Amniotic stem cell (primary cell): ENCODE results near the gene DNMT1.

Experiments used
- DNase-seq: peaks from one replicate; lab custom pipeline; 2025; lab: John Stamatoyannopoulos, UW

DNMT1 gene

DNA sequence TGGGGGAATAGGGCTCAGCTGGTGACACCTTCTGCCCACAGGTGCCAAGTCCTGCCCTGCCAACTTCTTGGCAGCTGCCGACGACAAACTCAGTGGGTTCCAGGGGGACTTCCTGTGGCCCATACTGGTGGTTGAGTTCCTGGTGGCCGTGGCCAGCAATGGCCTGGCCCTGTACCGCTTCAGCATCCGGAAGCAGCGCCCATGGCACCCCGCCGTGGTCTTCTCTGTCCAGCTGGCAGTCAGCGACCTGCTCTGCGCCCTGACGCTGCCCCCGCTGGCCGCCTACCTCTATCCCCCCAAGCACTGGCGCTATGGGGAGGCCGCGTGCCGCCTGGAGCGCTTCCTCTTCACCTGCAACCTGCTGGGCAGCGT, 81.2 kb downstream of the DNMT1 start:
- DNase-seq = no peak

GRCh38 chr19:10112895-10113591, 81.7 kb downstream of the DNMT1 start:
- DNase-seq = no peak

- no peak for DNase-seq
Observed at GRCh38 chr19:10112037-10112761, 82.6 kb downstream of the DNMT1 start.

DNA sequence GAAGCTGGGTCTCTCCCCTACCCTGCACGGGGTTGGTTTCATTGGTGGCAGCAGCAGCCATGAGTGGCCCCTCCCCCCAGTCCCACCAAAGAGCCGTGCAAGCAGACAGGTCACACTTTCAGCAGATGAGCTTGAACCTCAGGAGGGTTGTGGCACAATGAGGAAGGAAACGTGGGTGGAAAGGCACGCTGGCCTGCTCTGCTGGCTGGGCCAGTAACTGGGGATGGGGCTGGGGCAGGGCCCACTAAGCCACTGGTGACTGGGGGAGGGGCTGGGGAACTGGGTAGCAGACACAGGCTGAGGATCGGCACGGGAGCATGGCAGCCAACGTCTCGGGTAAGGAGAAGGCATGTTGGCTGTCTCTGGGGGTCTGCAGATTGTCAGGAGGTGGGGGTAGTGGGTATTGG, 83.3 kb downstream of the DNMT1 start, which contains the start of gene P2RY11:
Gene P2RY11 (plus strand): TSS at position 289 of the 407 bp plus-strand sequence. CDS start 29 bp downstream, at position 318.
- DNase-seq = no peak

GRCh38 chr19:10110972-10111317, 83.8 kb downstream of the DNMT1 start:
- no peak for DNase-seq

- no peak for DNase-seq
Observed at GRCh38 chr19:10110076-10110971, 84.4 kb downstream of the DNMT1 start.

- no peak for DNase-seq
Observed at GRCh38 chr19:10109528-10109927, 85.2 kb downstream of the DNMT1 start.

DNA sequence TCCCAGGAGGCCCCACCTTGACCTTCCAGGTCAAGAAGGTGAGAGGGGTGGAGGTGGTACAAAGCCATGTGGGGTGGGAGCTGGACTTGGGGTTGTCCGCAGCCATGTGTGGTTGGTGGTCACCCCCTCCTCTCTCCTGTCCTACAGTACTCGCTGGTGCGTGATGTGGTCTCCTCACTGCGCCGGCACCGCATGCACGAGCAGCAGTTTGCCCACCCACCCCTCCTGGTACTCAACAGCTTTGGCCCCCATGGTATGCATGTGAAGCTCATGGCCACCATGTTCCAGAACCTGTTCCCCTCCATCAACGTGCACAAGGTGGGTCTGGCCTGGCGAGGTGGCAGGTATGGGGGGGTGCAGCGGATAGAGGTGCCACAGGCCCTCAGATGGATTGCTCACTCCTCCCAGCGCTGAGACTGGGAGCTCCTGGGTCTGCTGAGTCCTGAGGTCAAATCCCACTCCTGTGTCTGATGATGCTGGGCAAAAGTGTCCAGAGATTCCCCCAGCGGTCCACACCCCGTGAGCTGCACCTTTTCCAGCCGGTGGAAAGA, 86.9 kb downstream of the DNMT1 start:
- DNase-seq = no peak

DNA sequence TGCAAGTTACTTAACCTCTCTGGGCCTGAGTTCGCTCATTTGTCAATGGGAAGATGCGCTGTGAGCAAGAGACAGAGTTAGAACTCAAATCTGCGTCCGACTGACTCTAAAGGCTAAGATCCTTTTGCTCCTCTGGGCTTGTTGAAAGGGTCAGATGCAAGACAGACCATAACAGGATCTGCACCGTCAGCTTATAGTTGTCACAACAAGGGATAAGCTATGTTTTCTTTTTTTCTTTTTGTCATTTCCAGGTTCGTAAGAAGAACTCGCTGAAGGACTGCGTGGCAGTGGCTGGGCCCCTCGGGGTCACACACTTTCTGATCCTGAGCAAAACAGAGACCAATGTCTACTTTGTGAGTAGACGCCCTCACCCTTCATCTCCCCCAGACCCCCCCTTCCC, 87.5 kb downstream of the DNMT1 start:
- DNase-seq = no peak

- peak; percentile 99 for DNase-seq
Observed at GRCh38 chr19:10106100-10106936, 88.4 kb downstream of the DNMT1 start, which contains the start of gene PPAN. TSS of gene PPAN (plus strand) at chr19:10106362. CDS start at chr19:10106395, 33 bp downstream.

DNA sequence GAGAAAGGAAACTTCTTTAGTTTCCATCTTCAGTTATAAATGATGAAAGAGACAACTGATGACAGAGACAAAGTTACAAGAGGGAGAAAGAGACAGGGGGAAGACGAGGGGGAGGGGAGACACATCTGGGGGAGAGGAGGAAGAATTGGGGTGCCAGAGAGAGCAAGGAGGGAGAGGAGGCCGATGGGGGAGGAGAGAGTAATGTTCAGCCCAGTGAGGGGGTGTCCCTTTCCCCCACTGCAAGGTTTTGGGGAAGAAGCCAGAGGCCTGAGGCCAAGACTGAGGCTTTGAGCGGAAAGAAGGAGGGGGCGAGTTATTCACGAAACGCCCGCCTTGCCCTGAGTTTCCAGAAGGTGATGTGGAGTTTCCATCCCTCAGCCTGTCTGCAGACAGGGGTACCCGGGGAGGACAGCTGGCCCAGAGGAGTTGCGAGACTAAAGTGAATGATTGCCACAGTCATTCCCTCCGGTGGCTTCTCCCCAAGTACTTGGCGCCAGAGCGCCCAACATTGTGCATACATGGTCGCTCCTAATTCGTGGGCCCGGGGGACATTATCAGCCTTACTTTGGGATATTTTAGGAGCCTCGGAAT, 89.1 kb downstream of the DNMT1 start:
- no peak for DNase-seq

DNA sequence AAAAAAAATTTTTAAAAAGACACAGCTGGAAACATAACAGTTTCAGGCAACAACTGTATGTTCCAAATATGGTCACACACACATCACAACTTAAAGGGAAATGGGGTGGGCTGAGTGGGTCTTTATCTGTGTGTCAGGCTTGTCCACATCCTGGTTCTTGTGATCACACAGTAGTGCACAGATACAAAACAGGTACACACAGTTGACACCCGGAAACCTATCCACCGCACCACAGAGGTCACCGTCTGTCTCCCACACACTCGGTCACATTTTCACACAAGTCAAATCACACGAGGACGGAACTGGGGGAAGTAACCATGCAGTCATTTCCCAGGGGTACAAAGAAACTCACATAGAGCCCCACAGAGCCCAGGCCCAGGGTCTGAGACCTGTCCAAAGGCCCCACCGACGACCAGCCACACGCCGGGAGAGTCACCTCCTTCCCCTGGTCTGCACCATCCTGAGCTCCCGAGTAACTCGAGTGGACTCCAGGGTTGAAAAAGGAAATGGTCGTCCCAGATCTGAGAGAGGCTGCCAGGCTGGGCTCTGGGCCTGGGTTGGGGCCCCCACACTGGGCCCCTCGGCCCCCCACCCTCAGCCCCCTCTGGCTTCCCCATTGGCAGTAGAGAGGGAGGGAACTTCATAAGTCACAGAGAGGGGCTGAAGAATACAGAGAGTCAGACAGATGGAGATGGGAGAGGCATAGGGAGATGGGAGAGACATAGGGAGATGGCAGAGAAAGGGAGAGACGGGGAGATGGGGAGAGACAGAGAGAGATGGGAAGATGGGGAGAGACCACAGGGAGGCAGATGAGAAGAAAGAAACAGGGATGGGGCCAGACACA, 89.9 kb downstream of the DNMT1 start:
- no peak for DNase-seq

DNA sequence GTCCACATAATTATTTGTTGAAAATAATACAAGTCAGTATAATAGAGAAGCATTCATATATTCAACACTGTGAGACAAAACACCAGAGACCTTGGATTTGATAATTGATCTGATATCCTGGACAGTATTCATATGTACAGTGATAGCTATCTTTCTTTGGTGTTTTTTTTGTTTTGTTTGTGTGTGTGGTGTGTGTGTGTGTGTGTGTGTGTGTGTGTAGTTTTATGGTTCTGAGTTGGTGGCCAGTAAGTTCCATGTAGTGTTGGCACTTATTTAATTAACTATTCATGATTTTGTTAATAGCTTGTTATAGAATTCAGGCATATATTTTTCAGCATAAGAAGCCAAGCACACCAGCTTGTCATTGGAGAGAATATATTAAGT, 90.6 kb downstream of the DNMT1 start:
- DNase-seq = no peak

DNA sequence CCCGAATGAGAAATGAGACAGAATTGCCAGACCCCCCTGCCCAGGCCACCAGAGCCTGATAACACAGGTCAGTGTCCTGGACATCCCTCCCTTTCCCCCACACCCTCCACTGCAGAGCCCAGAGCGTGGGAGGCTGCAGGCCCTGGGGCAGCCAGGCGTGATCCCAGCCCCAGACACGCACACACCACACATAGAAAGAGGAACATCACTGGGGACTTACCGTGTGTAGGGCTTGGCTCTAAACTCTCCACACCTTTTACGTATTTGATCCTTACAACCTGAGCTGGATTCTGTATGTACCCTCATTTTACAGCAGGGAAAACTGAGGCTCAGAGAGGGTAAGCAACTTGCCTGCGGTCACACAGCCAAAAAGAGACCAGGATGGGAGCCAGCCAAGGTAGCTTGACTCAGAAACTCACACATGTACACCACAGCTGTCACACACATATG, 91.9 kb downstream of the DNMT1 start:
- no peak for DNase-seq

DNA sequence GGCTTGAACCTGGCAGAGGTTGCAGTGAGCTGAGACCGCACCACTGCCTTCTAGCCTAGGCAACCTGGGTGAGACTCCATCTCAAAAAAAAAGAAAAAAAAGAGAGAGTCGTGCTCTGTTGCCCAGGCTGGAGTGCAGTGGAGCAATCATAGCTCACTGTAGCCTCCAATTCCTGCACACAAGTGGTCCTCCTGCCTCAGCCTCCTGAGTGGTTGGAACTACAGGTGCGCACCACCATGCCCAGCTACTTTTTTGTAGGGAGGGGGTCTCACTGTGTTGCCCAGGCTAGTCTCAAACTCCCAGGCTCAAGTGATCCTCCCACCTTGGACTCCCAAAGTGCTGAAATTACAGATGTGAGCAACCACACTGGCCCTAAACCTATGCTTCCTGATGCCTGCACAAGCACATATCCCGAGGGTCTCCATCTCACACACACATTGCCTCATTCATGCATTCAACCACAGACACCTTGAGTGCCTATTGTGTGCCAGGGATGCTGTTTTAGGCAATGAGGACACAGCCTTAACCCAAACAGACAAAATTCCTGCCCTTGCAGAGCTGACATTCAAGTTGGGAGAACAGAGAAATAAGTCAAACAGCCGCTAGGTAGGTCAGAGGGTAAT, 94.5 kb downstream of the DNMT1 start:
- DNase-seq = no peak

GRCh38 chr19:10096615-10096963, 98.2 kb downstream of the DNMT1 start:
- DNase-seq = no peak

DNA sequence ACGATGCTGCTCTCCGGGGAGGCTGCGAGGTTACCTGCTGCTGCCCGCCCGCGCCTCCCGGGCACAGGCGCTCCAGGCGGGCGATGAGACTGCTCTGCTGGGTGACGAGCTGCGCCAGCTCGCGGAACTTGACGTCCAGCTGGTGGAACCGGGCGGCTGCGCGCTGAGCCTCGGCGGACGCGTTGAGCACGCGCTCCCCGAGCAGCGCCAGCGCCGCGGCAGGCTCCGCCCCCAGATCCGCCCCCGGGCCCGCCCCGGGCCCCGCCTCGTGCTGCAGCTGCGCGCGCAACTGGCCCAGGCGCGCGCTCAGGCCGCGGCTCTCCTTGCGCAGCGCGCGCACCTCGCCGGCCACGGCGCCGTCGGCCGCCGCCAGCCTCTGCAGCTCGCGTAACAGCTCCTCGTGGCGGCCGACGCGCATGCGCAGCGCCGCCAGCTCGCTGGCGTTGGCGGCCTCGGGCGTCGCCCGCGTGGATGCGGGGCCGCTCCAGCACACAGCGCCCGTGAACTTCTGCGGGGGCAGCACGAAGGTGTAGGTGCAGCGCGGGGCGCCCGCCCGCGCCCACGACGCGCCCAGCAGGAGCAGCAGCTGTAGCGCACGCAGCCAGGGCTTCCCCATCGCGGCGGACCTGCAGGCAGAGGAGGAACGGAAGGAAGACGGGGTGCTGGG, 98.7 kb downstream of the DNMT1 start:
- DNase-seq = peak; percentile 78

DNA sequence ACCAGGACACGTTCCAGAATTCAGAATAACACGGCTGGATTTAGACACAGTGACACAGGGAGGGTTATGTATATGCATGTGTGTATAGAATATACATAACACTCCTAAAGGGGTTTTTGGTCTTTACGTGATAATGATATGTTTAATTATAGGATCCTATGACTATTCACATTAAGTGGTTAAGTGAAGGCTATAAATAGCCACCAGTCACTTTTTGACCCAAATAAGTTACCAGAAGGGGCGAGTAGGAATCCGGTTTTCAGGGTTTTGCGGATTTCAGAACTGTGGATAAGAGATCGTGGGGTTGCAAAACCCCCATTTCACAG, 99.2 kb downstream of the DNMT1 start:
- no peak for DNase-seq
